Stomach (tissue), 4 donors: ENCODE data around the gene PRG2.
"Not testable (repeated sequence)": the region's sequence is repeated elsewhere in the genome, so short reads cannot be mapped to it uniquely, and the experiment has no call there.

Source experiments
- POLR2AphosphoS5 ChIP-seq, 3 donors: sonication (generic); formaldehyde crosslinking; IDR thresholded peaks; one replicate each; pipeline ENCODE4 v1.6.1; 2016; ENCODE audit warnings: antibody characterized with exemption in 3 of 3
- TF ChIP-seq, protein P1 (sequence below), 7 experiments: fragments of 450-650 bp in 4 of 7; fragments of 200-600 bp in 3 of 7; sonication (generic) in 3 of 7; IDR thresholded peaks; one replicate each; pipeline ENCODE4 v1.5.1; 2016 to 2019; ENCODE audit warnings: antibody characterized with exemption in 7 of 7, control low read depth in 2 of 7, mild to moderate bottlenecking in 1 of 7

DNA sequence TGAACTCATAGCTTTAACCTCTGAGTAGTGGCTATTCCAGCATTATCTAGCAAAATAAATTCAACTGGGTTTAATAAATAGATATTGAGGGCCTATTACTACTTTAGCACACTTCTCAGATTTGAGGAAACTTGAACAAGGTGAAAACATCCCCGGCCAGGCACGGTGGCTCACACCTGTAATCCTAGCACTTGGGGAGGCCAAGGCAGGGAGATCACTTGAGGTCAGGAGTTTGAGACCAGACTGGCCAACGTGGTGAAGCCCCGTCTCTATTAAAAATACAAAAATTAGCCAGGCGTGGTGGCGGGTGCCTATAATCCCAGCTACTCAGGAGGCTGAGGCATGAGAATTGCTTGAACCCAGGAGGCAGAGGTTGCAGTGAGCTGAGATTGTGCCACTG is 53.6 kb downstream of the PRG2 start:
- TF ChIP-seq, protein P1, sequence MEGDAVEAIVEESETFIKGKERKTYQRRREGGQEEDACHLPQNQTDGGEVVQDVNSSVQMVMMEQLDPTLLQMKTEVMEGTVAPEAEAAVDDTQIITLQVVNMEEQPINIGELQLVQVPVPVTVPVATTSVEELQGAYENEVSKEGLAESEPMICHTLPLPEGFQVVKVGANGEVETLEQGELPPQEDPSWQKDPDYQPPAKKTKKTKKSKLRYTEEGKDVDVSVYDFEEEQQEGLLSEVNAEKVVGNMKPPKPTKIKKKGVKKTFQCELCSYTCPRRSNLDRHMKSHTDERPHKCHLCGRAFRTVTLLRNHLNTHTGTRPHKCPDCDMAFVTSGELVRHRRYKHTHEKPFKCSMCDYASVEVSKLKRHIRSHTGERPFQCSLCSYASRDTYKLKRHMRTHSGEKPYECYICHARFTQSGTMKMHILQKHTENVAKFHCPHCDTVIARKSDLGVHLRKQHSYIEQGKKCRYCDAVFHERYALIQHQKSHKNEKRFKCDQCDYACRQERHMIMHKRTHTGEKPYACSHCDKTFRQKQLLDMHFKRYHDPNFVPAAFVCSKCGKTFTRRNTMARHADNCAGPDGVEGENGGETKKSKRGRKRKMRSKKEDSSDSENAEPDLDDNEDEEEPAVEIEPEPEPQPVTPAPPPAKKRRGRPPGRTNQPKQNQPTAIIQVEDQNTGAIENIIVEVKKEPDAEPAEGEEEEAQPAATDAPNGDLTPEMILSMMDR (IDR thresholded peaks at IDR 0.05), result not testable (repeated sequence)
- TF ChIP-seq POLR2AphosphoS5 (IDR thresholded peaks at IDR 0.05), result not testable (repeated sequence)
